ENCODE results near the gene NDE1. TPM values are rescaled to one million over a fixed set of nuclear protein-coding genes. Genes with fewer than 3 reads are reported as not detected.

NDE1 gene
- total and polyA plus RNA-seq, 7 donors = 6.6 to 17.0 (median 10.3) TPM

GRCh38 chr16:15640966-15641365, 9.1 kb upstream of the NDE1 start:
- no peaks in the 10 kb centered on the region for H3K9me3 ChIP-seq
- TF ChIP-seq CTCF (IDR thresholded peaks at IDR 0.05) = no peak
- WGBS, 3 donors = 82 to 87% (median 83%) methylated on average over 4 of the region's 4 CpGs
- peak overlapping the region; percentile 99 for H3K27ac ChIP-seq
- intact Hi-C loops (cut with DNase I) = loop anchor here in 1 of 2 donors (2.0 to 10.0 kb wide), 2 partner anchors 46 to 120 kb away; no protein-coding TSS in a partner anchor
- peaks cover 26% of the 10 kb centered on the region for H3K4me1 ChIP-seq
- no peak for ATAC-seq
- peak overlapping the region; percentile 87 for H3K4me3 ChIP-seq
- DNase-seq = no peak
- peaks cover 8 to 41% of the 10 kb centered on the region in 2 donors for H3K36me3 ChIP-seq (ENCODE audit: insufficient read depth in 1 of 2, low read depth in 1 of 2)
- H3K27me3 ChIP-seq (ENCODE audit: insufficient read depth in 3 of 3, low read length in 2 of 3) = no peaks in the 10 kb centered on the region

GRCh38 chr16:15641753-15642556, 8.1 kb upstream of the NDE1 start:
- H3K36me3 ChIP-seq (ENCODE audit: insufficient read depth in 1 of 2, low read depth in 1 of 2) = peaks cover 4 to 31% of the 10 kb centered on the region in 2 donors
- H3K4me3 ChIP-seq = peak overlapping the region; percentile 87
- peaks cover 26% of the 10 kb centered on the region for H3K4me1 ChIP-seq
- ATAC-seq (no peak), DNase-seq (no peak)
- 20 to 22% (median 22%) methylated on average over 15 of the region's 15 CpGs for WGBS, 3 donors
- H3K27me3 ChIP-seq (ENCODE audit: insufficient read depth in 3 of 3, low read length in 2 of 3) = no peaks in the 10 kb centered on the region
- H3K27ac ChIP-seq = peak overlapping the region; percentile 99
- intact Hi-C loops (cut with DNase I) = loop anchor here in 1 of 2 donors (2.0 to 10.0 kb wide), 2 partner anchors 47 to 121 kb away; no protein-coding TSS in a partner anchor
- no peak for TF ChIP-seq CTCF (IDR thresholded peaks at IDR 0.05)
- no peaks in the 10 kb centered on the region for H3K9me3 ChIP-seq

- no peaks in the 10 kb centered on the region for H3K27me3 ChIP-seq (ENCODE audit: insufficient read depth in 3 of 3, low read length in 2 of 3)
- peak overlapping the region; percentile 87 for H3K4me3 ChIP-seq
- peak; percentile 69 to 80 (median 76) for ATAC-seq
- peak; percentile 79 to 89 for DNase-seq
- H3K27ac ChIP-seq = peak overlapping the region; percentile 99
- TF ChIP-seq CTCF (IDR thresholded peaks at IDR 0.05) = peak; percentile 18
- no peaks in the 10 kb centered on the region for H3K9me3 ChIP-seq
- peaks cover 0 to 25% of the 10 kb centered on the region in 2 donors for H3K36me3 ChIP-seq (ENCODE audit: insufficient read depth in 1 of 2, low read depth in 1 of 2)
- intact Hi-C loops (cut with DNase I) = loop anchor here in 1 of 2 donors (10.0 kb wide), 1 partner anchor 48 kb away; no protein-coding TSS in a partner anchor
- peaks cover 26% of the 10 kb centered on the region for H3K4me1 ChIP-seq
- 0 to 1% (median 0%) methylated on average over 12 to 23 of the region's 23 CpGs for WGBS, 3 donors
Observed at GRCh38 chr16:15642557-15643047, 7.4 kb upstream of the NDE1 start.

GRCh38 chr16:15643048-15643945, 6.7 kb upstream of the NDE1 start, which contains the start of gene MARF1:
Gene MARF1 (minus strand): TSS chr16:15643154. CDS start chr16:15639233, 3,921 bp downstream.
- no peaks in the 10 kb centered on the region for H3K9me3 ChIP-seq
- peak; percentile 99 to 100 for DNase-seq
- peak within 1 kb of the TSS; percentile 87 for H3K4me3 ChIP-seq
- peaks cover 26% of the 10 kb centered on the region for H3K4me1 ChIP-seq
- peak; percentile 54 for TF ChIP-seq CTCF (IDR thresholded peaks at IDR 0.05)
- ATAC-seq = peak; percentile 96 to 99 (median 96)
- peaks cover 0 to 18% of the 10 kb centered on the region in 2 donors for H3K36me3 ChIP-seq (ENCODE audit: insufficient read depth in 1 of 2, low read depth in 1 of 2)
- intact Hi-C loops (cut with DNase I) = loop anchor here in 1 of 2 donors (10.0 kb wide), 1 partner anchor 48 kb away; no protein-coding TSS in a partner anchor
- no peaks in the 10 kb centered on the region for H3K27me3 ChIP-seq (ENCODE audit: insufficient read depth in 3 of 3, low read length in 2 of 3)
- peak within 1 kb of the TSS; percentile 99 for H3K27ac ChIP-seq
- 0 to 1% (median 1%) methylated on average over 42 to 57 of the region's 58 CpGs for WGBS, 3 donors
